NT2/D1 (cell line): ENCODE measurements around the gene AOAH.

Experiments
- DNase-seq: peaks from one replicate; pipeline ENCODE4 v3.0.0-alpha.2; 2011; ENCODE audit warnings: low read depth, low spot score
- H3K27me3 ChIP-seq: 2 replicates; pipeline ENCODE4 v1.6.0; 2011; ENCODE audit warnings: mild to moderate bottlenecking; ENCODE audit not compliant: insufficient read length, insufficient read depth
- H3K36me3 ChIP-seq: 2 replicates; pipeline ENCODE4 v1.6.1; 2011; ENCODE audit warnings: mild to moderate bottlenecking, low read length, mixed read lengths; ENCODE audit not compliant: insufficient read depth, insufficient read length
- H3K4me1 ChIP-seq: 2 replicates; pipeline ENCODE4 v1.5.1; 2011; ENCODE audit not compliant: insufficient read depth, insufficient read length
- H3K4me3 ChIP-seq: 2 replicates; pipeline ENCODE4 v1.5.1; 2011; ENCODE audit warnings: low read depth; ENCODE audit not compliant: insufficient read length
- H3K9ac ChIP-seq: 2 replicates; pipeline ENCODE4 v1.6.0; 2011; ENCODE audit warnings: low read depth; ENCODE audit not compliant: insufficient read length
- H3K9me3 ChIP-seq: 2 replicates; pipeline ENCODE4 v1.5.1; 2011; ENCODE audit warnings: mild to moderate bottlenecking, low read length; ENCODE audit not compliant: insufficient read depth
- SUZ12 ChIP-seq: IDR thresholded peaks from 2 replicates; pipeline ENCODE4 v1.6.1; 2011; ENCODE audit not compliant: insufficient read length, insufficient read depth; ENCODE audit errors: extremely low read depth
- YY1 ChIP-seq: IDR thresholded peaks from 2 replicates; pipeline ENCODE4 v1.6.1; 2011; ENCODE audit not compliant: insufficient read length, insufficient read depth
- ZNF274 ChIP-seq: IDR thresholded peaks from 2 replicates; pipeline ENCODE4 v1.6.1; 2011; ENCODE audit warnings: mild to moderate bottlenecking, low read depth, low read length

The AOAH gene

GRCh38 chr7:36657036-36657660 lies 67.1 kb downstream of the AOAH start:
- DNase-seq, result no peak
- peak overlapping the region; percentile 16 for H3K9ac ChIP-seq
- H3K4me1 ChIP-seq, result peaks cover 9% of the 10 kb centered on the region
- H3K9me3 ChIP-seq, result no peaks in the 10 kb centered on the region
- no peaks in the 10 kb centered on the region for H3K36me3 ChIP-seq
- no peak overlapping the region for H3K4me3 ChIP-seq
- no peaks in the 10 kb centered on the region for H3K27me3 ChIP-seq
- no peak for TF ChIP-seq YY1
- TF ChIP-seq ZNF274, result no peak
- no peak for TF ChIP-seq SUZ12

GRCh38 chr7:36654436-36654835 lies 69.9 kb downstream of the AOAH start:
- Histone ChIP-seq H3K36me3 (no peaks in the 10 kb centered on the region), H3K9me3 (no peaks in the 10 kb centered on the region), H3K27me3 (no peaks in the 10 kb centered on the region), H3K4me3 (no peak overlapping the region), H3K9ac (no peak overlapping the region), H3K4me1 (peaks cover 9% of the 10 kb centered on the region)
- TF ChIP-seq SUZ12 (no peak), ZNF274 (no peak), YY1 (no peak)
- no peak for DNase-seq

GRCh38 chr7:36653663-36654355 lies 70.5 kb downstream of the AOAH start:
- Histone ChIP-seq H3K4me3 (no peak overlapping the region), H3K36me3 (no peaks in the 10 kb centered on the region), H3K9ac (no peak overlapping the region), H3K4me1 (peaks cover 9% of the 10 kb centered on the region), H3K9me3 (no peaks in the 10 kb centered on the region), H3K27me3 (no peaks in the 10 kb centered on the region)
- TF ChIP-seq YY1 (no peak), SUZ12 (no peak), ZNF274 (no peak)
- DNase-seq, result peak; percentile 57

GRCh38 chr7:36653008-36653662 lies 71.2 kb downstream of the AOAH start:
- TF ChIP-seq YY1, result no peak
- TF ChIP-seq ZNF274, result no peak
- no peak for TF ChIP-seq SUZ12
- H3K36me3 ChIP-seq, result no peaks in the 10 kb centered on the region
- H3K9ac ChIP-seq, result no peak overlapping the region
- no peak for DNase-seq
- no peaks in the 10 kb centered on the region for H3K27me3 ChIP-seq
- H3K4me1 ChIP-seq, result peaks cover 9% of the 10 kb centered on the region
- no peak overlapping the region for H3K4me3 ChIP-seq
- H3K9me3 ChIP-seq, result no peaks in the 10 kb centered on the region

GRCh38 chr7:36652431-36652830 lies 71.9 kb downstream of the AOAH start:
- peaks cover 9% of the 10 kb centered on the region for H3K4me1 ChIP-seq
- no peaks in the 10 kb centered on the region for H3K9me3 ChIP-seq
- no peak overlapping the region for H3K4me3 ChIP-seq
- no peak for TF ChIP-seq SUZ12
- TF ChIP-seq YY1, result no peak
- TF ChIP-seq ZNF274, result no peak
- H3K27me3 ChIP-seq, result no peaks in the 10 kb centered on the region
- H3K36me3 ChIP-seq, result no peaks in the 10 kb centered on the region
- H3K9ac ChIP-seq, result no peak overlapping the region
- no peak for DNase-seq

- Histone ChIP-seq H3K9ac (no peak overlapping the region), H3K9me3 (no peaks in the 10 kb centered on the region), H3K4me3 (no peak overlapping the region), H3K4me1 (peaks cover 9% of the 10 kb centered on the region), H3K36me3 (no peaks in the 10 kb centered on the region), H3K27me3 (no peaks in the 10 kb centered on the region)
- TF ChIP-seq YY1, result no peak
- DNase-seq, result no peak
Measured at GRCh38 chr7:36651404-36651803, 72.9 kb downstream of the AOAH start.

GRCh38 chr7:36650766-36651312 lies 73.5 kb downstream of the AOAH start:
- H3K36me3 ChIP-seq, result no peaks in the 10 kb centered on the region

More at GRCh38 chr7:36650766-36651312, 73.5 kb downstream of the AOAH start:
- TF ChIP-seq ZNF274 (no peak), YY1 (no peak), SUZ12 (no peak)
- Histone ChIP-seq H3K9me3 (no peaks in the 10 kb centered on the region), H3K4me1 (peaks cover 9% of the 10 kb centered on the region), H3K9ac (no peak overlapping the region), H3K27me3 (no peaks in the 10 kb centered on the region), H3K4me3 (no peak overlapping the region)
- no peak for DNase-seq
